Measurements from ENCODE around the gene LRRTM4. TPM values are rescaled to one million over a fixed set of nuclear protein-coding genes. Genes with fewer than 3 reads are reported as not detected.
"Not testable (repeated sequence)": the region's sequence is repeated elsewhere in the genome, so short reads cannot be mapped to it uniquely, and the experiment has no call there.

Gene LRRTM4
- total RNA-seq, 2 experiments from 2014 or later: not detected

DNA sequence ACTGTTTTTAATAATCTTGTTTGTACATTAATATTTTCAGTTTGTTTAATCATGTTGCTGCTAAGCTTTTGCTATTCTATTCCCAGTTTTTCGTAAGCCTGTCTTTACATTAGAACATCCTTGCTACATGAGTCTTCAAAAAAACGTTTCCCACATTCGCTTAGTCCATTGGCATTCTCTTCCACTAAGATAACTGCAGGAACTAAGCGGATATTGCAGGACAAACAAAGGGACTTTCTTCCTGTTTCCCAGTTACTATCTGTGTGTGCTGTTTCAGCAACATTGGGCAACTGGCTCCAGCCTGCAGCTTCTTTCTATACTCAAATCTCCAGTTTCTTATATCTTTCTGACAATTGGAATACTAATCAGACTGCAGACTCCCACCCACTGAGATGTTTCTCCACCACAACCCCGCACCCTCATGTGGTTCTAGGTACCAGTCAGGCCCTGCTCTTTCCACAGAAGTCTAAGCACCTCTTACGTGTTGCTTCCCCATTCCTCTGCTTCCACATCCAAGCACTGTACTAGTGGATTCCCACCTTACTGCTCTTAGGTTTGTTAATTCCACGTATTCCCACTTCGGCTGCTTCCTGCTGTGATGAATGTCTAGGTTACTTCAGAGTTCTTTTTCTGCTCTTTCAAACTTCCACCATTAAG, 420.3 kb downstream of the LRRTM4 start:
- Mint-ChIP-seq H3K4me3 (no peak overlapping the region), H3K36me3 (no peaks in the 10 kb centered on the region), H3K27me3 (no peaks in the 10 kb centered on the region), H3K4me1 (no peaks in the 10 kb centered on the region), H3K9me3 (peaks cover 1% of the 10 kb centered on the region), H3K27ac (no peak overlapping the region)
- ATAC-seq (ENCODE audit: low read depth): no peak
- POLR2A ChIA-PET: no interaction called here
- DNase-seq: no peak

DNA sequence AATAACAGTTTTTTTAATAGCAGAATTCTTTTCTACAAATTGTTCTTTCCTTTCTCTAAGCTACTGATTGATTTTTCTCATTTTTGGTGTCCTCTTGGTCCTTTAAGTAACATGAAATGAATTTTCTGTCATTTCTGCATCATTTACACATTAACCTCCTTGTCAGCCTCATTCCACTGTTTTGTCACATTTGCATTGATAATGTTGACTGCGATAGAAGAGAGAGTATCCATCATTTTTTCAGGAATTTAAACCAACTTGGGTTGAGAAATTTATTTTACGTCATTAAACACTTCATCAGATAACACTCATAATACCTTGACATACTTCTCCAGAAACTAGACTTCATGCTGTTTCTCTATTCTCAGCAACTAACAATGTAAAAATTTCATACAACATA, 422.2 kb downstream of the LRRTM4 start:
- Mint-ChIP-seq H3K27me3 (no peaks in the 10 kb centered on the region), H3K27ac (no peak overlapping the region), H3K36me3 (no peaks in the 10 kb centered on the region), H3K9me3 (peaks cover 1% of the 10 kb centered on the region), H3K4me1 (no peaks in the 10 kb centered on the region), H3K4me3 (no peak overlapping the region)
- DNase-seq (no peak), ATAC-seq (ENCODE audit: low read depth) (no peak)
- POLR2A ChIA-PET: no interaction called here

DNA sequence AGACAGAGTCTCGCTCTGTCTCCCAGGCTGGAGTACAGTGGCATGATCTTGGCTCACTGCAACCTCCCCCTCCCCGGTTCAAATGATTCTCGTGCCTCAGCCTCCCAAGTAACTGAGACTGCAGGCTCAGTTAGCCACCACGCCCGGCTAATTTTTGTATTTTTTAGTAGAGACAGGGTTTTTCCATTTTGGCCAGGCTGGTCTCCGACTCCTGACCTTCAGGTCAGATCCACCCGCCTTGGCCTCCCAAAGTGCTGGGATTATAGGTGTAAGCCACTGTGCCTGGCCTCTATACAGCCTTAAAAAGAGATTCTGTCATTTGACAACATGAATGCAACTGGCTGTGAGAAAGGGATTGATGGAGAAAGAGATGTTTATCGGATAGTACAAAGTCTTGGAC, 426.7 kb downstream of the LRRTM4 start:
- H3K27ac Mint-ChIP-seq; DNase-seq; ATAC-seq (ENCODE audit: low read depth); H3K36me3 Mint-ChIP-seq; H3K27me3 Mint-ChIP-seq; H3K9me3 Mint-ChIP-seq; H3K4me3 Mint-ChIP-seq; POLR2A ChIA-PET; H3K4me1 Mint-ChIP-seq: not testable (repeated sequence)

DNA sequence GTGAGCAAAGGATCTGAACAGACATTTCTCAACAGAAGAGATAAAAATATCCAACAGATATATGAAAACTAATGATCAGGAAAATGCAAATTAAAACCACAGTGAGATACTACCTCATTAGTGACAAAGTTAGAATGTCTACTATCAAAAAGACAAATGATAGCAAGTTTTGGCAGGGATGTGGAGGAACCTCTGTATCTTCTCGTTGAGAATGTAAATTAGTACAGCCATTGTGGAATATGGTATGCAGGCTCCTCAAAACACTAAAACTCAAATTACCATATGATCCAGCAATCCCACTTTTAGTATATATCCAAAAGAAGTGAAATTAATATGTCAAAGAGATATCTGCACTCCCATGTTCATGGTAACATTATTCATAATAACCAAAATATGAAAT, 427.1 kb downstream of the LRRTM4 start:
- Mint-ChIP-seq H3K27me3 (peaks cover 1% of the 10 kb centered on the region), H3K9me3 (peaks cover 8% of the 10 kb centered on the region), H3K36me3 (no peaks in the 10 kb centered on the region), H3K4me3 (no peak overlapping the region), H3K4me1 (no peaks in the 10 kb centered on the region), H3K27ac (no peak overlapping the region)
- ATAC-seq (ENCODE audit: low read depth) (no peak), DNase-seq (no peak)
- POLR2A ChIA-PET: no interaction called here

DNA sequence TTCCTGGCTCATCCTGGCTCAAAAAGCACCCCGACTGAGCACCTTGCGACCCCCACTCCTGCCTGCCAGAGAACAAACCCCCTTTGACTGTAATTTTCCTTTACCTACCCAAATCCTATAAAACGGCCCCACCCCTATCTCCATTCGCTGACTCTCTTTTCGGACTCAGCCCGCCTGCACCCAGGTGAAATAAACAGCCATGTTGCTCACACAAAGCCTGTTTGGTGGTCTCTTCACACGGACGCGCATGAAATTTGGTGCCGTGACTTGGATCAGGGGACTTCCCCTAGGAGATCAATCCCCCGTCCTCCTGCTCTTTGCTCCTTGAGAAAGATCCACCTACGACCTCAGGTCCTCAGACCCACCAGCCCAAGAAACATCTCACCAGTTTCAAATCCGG, 433.8 kb downstream of the LRRTM4 start:
- ATAC-seq (ENCODE audit: low read depth); H3K27ac Mint-ChIP-seq; H3K27me3 Mint-ChIP-seq; H3K4me3 Mint-ChIP-seq; H3K36me3 Mint-ChIP-seq; H3K4me1 Mint-ChIP-seq; H3K9me3 Mint-ChIP-seq; DNase-seq; POLR2A ChIA-PET: not testable (repeated sequence)

DNA sequence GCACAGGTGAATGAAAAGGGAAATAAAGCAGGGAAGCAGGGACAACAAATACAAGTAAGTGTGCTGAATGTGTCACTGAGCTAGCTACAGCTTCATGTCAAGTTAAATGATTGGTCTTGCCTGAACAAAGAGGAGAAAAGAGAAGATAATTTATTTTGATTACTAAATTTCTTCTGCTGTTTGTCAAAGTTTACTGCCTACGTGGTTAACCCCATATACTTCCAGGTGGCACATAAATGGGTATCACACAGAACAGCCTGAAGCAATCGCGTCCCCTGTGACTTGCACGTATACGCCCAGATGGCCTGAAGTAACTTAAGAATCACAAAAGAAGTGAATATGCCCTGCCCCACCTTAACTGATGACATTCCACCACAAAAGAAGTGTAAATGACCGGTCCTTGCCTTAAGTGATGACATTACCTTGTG, 434.2 kb downstream of the LRRTM4 start:
- no peak overlapping the region for H3K27ac Mint-ChIP-seq
- no peaks in the 10 kb centered on the region for H3K4me1 Mint-ChIP-seq
- peaks cover 7% of the 10 kb centered on the region for H3K9me3 Mint-ChIP-seq
- POLR2A ChIA-PET: no interaction called here
- ATAC-seq (ENCODE audit: low read depth): no peak
- H3K27me3 Mint-ChIP-seq: peaks cover 10% of the 10 kb centered on the region
- H3K4me3 Mint-ChIP-seq: no peak overlapping the region
- H3K36me3 Mint-ChIP-seq: no peaks in the 10 kb centered on the region
- DNase-seq: no peak

DNA sequence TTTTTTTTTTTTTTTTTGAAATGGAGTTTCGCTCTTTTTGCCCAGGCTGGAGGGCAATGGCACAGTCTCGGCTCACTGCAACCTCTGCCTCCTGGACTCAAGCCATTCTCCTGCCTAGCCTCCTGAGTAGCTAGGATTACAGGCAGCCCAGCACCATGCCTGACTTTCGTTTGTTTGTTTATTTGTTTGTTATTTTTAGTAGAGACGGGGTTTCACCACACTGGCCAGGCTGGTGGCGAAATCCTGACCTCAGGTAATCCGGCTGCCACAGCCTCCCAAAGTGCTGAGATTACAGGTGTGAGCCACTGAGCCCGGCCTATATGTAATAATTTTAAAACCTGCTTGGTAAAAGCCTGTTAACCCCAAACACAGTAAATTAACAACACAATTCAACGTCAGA, 435.7 kb downstream of the LRRTM4 start:
- POLR2A ChIA-PET: no interaction called here
- Mint-ChIP-seq H3K4me1 (no peaks in the 10 kb centered on the region), H3K36me3 (no peaks in the 10 kb centered on the region), H3K4me3 (no peak overlapping the region), H3K9me3 (peaks cover 2% of the 10 kb centered on the region), H3K27me3 (peaks cover 10% of the 10 kb centered on the region), H3K27ac (no peak overlapping the region)
- ATAC-seq (ENCODE audit: low read depth): no peak
- no peak for DNase-seq

DNA sequence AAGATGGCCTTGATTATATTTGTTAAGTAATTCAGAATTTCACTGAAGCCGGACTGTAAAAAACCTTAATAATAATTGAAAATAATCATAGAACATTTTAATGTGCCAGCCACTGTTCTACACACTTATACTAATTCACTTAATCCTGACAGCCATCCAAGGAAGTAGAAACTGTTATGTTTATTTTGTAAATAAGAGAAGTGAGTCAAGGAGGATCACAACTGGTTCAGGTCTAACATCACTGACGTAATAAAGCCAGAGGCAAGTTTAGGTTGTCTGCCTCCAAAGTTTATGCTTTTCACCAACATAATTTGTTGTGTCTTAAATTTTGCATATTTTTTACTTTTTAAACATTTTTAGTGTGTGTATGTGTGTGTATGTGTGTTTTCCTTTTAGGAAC, 436.1 kb downstream of the LRRTM4 start:
- Mint-ChIP-seq H3K27ac (no peak overlapping the region), H3K4me1 (no peaks in the 10 kb centered on the region)
- POLR2A ChIA-PET: no interaction called here

DNA sequence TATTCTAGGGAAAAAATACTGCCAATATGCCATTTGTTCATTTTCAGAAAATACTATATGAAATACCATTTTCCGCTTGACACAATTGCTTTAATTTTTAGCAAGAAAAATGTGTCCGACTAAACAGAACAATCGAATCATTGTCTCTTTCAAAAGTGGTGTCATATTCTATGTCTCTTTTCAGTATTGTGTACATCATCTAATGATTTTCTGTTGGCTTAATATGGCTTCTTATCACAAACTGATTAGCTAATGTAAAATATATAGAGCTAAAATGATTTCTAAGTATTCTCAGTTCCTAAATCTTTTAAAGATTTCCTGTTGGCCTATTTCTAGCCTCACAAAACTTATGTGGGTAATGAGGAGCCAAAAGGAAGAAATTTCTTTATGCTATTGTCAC, 436.6 kb downstream of the LRRTM4 start:
- H3K9me3 Mint-ChIP-seq: peaks cover 2% of the 10 kb centered on the region

More for the DNA sequence above, 436.1 kb downstream of the LRRTM4 start:
- DNase-seq: no peak
- Mint-ChIP-seq H3K27me3 (peaks cover 10% of the 10 kb centered on the region), H3K9me3 (peaks cover 2% of the 10 kb centered on the region), H3K36me3 (no peaks in the 10 kb centered on the region), H3K4me3 (no peak overlapping the region)
- ATAC-seq (ENCODE audit: low read depth): no peak

DNA sequence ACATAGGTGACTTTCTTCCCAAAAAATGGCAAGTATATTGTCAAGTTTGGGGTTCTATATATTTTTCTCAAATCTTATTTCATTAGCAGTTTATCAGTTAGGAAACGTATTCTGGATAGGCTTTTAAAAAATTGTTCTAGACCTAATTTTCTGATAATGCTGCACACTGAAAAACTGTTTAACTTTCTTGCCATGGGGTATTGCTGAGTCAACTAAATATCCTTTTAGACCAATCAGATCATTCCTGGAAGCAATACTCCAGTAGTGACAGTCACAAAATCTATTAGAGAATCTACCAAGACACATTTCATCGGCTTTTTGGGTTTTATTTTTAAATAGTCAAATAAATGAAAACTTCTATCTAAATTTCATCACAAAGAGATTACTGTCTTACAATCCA, 440.6 kb downstream of the LRRTM4 start:
- no peak overlapping the region for H3K27ac Mint-ChIP-seq
- no peak overlapping the region for H3K4me3 Mint-ChIP-seq
- DNase-seq (no peak), ATAC-seq (ENCODE audit: low read depth) (no peak)
- peaks cover 4% of the 10 kb centered on the region for H3K9me3 Mint-ChIP-seq
- H3K36me3 Mint-ChIP-seq: no peaks in the 10 kb centered on the region
- no peaks in the 10 kb centered on the region for H3K27me3 Mint-ChIP-seq
- POLR2A ChIA-PET: no interaction called here
- H3K4me1 Mint-ChIP-seq: no peaks in the 10 kb centered on the region

More for the DNA sequence above, 436.6 kb downstream of the LRRTM4 start:
- no peaks in the 10 kb centered on the region for H3K4me1 Mint-ChIP-seq
- DNase-seq (no peak), ATAC-seq (ENCODE audit: low read depth) (no peak)
- POLR2A ChIA-PET: no interaction called here
- H3K4me3 Mint-ChIP-seq: no peak overlapping the region
- H3K27ac Mint-ChIP-seq: no peak overlapping the region
- peaks cover 10% of the 10 kb centered on the region for H3K27me3 Mint-ChIP-seq
- no peaks in the 10 kb centered on the region for H3K36me3 Mint-ChIP-seq

DNA sequence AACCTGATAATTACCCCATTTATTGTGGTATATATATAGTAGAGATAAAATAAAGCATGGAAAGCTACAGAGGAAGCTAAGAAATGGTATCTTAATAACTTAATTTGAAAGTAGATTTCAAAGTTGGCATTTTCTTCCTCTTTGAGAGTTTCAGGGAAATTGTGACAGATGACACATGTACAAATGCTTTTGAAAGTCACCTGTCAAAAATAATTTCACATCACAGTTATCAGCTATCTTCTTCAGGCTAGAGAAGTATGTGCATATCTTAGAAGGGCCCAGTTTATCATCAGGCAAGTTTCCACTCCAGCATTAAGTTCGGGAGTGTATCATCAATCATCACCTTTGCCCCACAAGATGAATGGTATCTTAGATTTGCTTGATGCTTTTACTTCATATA, 457.9 kb downstream of the LRRTM4 start:
- DNase-seq: no peak
- Mint-ChIP-seq H3K36me3 (no peaks in the 10 kb centered on the region), H3K4me3 (no peak overlapping the region), H3K4me1 (no peaks in the 10 kb centered on the region), H3K27me3 (no peaks in the 10 kb centered on the region), H3K27ac (no peak overlapping the region), H3K9me3 (peaks cover 5% of the 10 kb centered on the region)
- ATAC-seq (ENCODE audit: low read depth): no peak
- POLR2A ChIA-PET: no interaction called here

DNA sequence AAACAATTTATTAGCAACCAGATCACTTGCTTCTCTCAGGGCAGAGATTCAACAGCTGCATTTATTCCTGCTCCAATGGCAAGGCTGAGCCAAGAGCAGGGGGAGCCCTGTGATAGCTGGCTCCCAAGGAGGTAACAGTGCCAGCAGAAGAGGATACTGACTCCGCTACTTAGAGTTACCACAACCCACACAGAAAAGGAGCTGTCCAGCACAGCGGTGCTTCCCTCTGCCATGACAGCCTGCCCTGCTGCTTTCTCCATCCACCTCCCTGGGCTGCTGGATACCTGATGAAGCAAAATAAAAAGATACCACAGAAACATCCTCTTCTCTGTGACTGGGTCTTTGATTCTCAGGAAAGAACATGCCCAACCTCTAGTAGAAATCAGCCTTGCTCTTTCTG, 467.2 kb downstream of the LRRTM4 start:
- Mint-ChIP-seq H3K4me3 (no peak overlapping the region), H3K9me3 (peaks cover 5% of the 10 kb centered on the region), H3K27ac (no peak overlapping the region), H3K4me1 (no peaks in the 10 kb centered on the region), H3K36me3 (no peaks in the 10 kb centered on the region), H3K27me3 (no peaks in the 10 kb centered on the region)
- ATAC-seq (ENCODE audit: low read depth) (no peak), DNase-seq (no peak)
- POLR2A ChIA-PET: no interaction called here

DNA sequence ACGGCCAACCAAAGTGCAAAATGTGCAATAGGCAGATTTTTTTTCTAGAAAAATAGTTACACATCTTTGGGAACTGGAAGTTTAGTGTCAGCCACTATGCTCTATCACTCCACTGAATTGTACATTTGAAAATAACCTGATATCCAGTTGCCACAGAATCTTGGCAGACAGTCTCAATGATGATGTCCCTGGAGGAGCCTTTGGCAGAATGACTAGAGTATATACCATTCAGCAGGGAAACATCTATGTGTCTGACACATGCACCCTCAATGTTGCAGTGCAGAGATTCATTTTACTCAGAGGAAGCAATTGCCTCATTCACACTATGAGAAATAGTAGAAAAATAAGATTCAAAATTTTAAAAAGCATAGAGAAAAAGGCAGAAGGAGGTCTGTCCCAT, 475.8 kb downstream of the LRRTM4 start:
- peaks cover 4% of the 10 kb centered on the region for H3K9me3 Mint-ChIP-seq
- POLR2A ChIA-PET: no interaction called here
- H3K4me1 Mint-ChIP-seq: no peaks in the 10 kb centered on the region
- no peaks in the 10 kb centered on the region for H3K36me3 Mint-ChIP-seq
- no peak overlapping the region for H3K27ac Mint-ChIP-seq
- DNase-seq (no peak), ATAC-seq (ENCODE audit: low read depth) (no peak)
- H3K4me3 Mint-ChIP-seq: no peak overlapping the region
- no peaks in the 10 kb centered on the region for H3K27me3 Mint-ChIP-seq

DNA sequence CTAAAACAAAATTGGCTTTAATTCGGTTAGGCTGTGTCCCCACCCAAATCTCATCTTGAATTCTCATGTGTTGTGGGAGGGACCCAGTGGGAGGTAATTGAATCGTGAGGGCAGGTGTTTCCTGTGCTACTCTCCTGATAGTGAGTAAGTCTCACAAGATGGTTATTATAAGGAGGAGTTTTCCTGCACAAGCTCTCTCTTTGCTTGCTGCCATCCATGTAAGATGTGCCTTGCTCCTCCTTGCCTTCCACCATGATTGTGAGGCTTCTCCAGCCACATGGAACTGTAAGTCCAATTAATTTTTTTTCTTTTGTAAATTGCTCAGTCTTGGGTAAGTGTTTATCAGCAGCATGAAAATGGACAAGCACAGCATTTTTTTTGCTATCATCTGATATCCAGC, 476.7 kb downstream of the LRRTM4 start:
- H3K27ac Mint-ChIP-seq; POLR2A ChIA-PET; H3K27me3 Mint-ChIP-seq; H3K9me3 Mint-ChIP-seq; H3K4me3 Mint-ChIP-seq; H3K4me1 Mint-ChIP-seq; ATAC-seq (ENCODE audit: low read depth); DNase-seq; H3K36me3 Mint-ChIP-seq: not testable (repeated sequence)

DNA sequence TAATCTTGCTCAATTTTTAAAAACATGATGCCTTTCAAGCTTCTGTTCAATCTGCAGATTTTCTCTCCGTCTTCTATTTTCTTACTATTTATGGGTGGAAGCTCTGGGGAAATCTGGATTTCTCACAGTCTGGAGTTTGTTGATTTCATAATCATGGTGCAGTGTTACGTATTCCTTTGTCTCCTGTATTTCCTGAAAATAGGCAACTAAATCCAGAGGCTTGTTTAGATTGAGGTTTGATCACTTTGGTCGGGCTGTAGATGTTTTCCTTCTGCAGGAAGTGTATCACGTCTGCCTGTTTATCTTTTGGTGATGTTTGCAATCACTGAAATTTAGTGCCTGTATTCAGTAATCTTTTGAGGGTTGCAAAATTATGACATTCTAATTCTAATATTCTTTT, 487.7 kb downstream of the LRRTM4 start:
- no peak for ATAC-seq (ENCODE audit: low read depth)

More for the DNA sequence above, 487.7 kb downstream of the LRRTM4 start:
- DNase-seq: no peak
- Mint-ChIP-seq H3K4me3 (no peak overlapping the region), H3K4me1 (no peaks in the 10 kb centered on the region), H3K36me3 (no peaks in the 10 kb centered on the region), H3K9me3 (no peaks in the 10 kb centered on the region), H3K27ac (no peak overlapping the region), H3K27me3 (no peaks in the 10 kb centered on the region)
- POLR2A ChIA-PET: no interaction called here
